ENCODE data around the gene PRMT1.
"Not testable (repeated sequence)": the region's sequence is repeated elsewhere in the genome, so short reads cannot be mapped to it uniquely, and the experiment has no call there.

PRMT1 gene

DNA sequence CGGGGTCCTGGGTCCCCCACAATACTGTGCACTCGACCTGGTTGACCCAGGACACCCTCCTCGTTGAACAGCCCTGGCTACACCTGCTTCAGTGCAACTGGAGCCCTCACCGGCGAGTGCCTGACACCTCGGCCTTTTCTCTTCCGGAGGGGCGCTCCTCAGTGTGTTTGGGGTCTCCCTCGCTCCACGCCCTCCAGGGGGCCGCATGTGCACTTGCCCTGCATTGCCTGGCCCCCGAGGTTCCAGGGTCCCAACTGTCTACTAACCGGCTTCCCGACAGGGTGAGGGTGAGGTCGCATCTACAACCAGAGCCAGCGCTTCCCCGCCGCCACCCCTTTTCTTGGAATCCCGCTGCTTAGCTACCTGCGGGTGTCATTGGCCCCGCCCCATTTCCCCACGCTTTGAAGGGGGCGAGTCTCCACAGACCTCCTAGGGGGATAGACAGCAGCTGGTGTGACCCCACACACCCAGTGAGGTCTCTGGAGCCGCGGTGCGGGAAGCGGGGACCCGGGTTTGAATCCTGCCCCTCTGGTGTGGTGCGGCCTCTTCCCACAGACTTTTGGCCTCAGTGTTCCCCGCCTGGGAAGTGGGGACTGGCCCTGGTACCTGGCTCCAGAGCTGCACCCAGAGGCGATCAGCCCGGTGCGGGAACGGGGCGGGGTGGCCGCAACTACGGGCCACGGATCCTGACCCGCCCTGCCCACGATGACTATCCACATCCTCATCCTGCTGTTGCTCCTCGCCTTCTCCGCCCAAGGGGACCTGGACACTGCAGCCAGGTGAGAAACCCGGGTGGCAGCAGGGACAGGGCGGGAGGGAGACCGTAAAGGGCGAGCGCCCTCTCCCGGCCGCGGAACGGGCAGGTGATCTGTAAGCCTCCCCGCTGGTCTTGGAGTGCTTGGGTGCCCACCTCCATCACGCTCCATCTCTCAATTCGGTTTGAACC lies 12.3 kb downstream of the PRMT1 start, which contains the start of gene ADM5:
ADM5 (plus strand) TSS at position 462 of the 946 bp plus-strand sequence; CDS start at position 706, 244 bp downstream.
- DNase-seq (ENCODE audit: low read depth), result no peak

DNA sequence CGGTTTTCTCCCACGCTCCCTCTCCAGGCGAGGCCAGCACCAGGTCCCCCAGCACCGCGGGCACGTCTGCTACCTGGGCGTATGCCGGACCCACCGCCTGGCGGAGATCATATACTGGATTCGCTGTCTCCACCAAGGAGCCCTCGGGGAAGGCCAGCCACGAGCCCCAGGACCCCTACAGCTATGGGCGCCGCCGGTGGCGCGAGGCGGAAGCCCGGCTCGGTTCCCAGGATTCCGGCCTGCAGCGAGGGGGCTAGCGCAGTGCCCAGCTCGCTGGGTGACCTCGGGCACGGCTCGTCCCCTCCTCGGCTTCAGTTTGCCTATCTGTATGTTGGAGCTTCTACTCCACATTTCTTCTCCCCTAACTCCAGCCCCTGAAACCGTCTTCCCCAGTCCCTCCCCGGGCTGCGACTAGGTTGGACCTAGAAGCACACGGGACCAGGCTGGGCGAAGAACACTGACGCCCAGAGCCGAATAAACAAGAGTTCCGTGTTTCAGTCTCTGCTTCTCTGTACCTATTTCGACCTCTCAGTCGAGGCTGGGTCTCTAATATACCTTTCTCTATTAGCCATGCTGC lies 13.1 kb downstream of the PRMT1 start:
- DNase-seq (ENCODE audit: low read depth), result no peak

DNA sequence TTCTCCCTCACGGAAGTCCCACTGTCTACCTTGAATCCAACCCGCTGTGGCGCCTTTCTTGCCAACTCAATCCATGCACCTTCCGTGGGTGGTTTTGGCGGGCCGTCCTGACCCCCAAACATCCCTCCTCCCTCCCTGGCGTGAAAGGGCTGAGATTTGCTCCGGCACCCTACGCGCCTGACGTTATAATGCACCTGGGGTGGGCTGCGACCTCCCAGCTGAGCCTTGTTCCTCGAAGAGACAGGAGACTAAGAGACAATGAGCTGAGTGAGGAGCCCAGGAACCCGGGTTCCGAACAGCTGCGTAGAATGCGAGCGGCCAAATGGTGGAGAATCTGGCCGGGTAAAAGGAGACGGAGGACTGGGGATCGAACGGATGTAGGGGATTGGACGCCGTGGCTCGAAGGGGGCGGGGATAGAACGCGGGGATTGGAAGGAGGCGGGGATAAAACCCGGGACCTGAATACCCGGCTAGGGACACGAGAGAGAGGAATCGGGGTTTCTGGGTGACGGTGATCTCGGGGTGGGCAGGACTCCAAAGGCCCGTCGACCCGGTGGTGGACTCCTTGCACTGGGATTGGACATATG lies 13.7 kb downstream of the PRMT1 start, which contains the start of gene CPT1C:
CPT1C (plus strand) TSS at position 461 of the 587 bp plus-strand sequence. CDS start 1,137 bp downstream, outside the sequence.
- DNase-seq (ENCODE audit: low read depth), result peak; percentile 25

DNA sequence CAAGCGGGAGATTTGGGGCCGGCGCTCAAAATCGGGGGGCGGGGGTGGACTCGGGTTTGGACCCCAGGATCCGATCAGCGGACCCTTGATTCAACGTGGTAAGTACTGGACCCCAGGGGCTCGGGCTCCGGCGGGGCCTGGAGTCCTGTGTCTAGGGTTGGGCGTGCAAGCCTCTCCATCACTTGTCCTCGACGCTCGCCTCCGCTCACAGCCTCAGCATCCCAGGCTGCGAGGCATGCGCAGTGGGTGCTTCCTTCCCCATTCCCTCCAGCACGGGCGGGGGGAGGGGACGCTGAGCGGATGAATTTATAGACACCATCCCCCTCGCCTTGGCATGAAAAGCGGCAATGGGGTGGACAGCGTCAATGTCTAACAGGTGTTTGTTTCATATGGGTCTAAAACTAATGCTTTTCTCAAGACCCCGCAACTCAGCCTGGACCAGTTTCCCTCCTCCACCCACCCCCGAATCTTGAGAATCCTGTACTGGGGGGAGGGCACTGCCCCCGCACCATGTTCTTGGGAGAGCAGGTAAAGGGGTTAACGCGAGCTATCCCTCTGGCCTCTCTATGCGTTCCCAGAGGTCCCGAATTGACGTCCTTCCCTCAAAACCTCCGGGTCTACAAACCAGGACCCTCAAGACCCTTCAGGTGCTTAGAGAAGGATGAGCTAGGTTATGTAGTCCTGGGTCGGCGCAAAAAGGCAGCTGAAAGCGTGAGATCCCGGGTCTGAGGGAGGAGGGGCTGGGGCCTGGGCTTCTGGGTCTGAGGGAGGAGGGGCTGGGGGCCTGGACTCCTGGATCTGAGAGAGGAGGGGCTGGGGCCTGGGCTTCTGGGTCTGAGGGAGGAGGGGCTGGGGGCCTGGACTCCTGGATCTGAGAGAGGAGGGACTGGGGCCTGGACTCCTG lies 14.4 kb downstream of the PRMT1 start:
- DNase-seq (ENCODE audit: low read depth), result no peak

DNA sequence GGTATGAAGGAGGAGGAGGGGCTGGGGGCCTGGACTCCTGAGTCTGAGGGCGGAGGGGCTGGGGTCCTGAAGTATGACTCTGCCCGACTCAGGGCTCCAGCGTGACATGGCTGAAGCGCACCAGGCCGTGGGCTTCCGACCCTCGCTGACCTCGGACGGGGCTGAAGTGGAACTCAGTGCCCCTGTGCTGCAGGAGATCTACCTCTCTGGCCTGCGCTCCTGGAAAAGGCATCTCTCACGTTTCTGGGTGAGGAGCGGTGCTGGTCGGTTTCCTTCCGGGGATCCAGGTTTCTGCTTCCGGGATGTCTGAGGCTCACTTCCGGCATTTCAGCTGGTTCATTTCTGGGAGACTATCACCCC lies 15.1 kb downstream of the PRMT1 start:
- DNase-seq (ENCODE audit: low read depth), result no peak

DNA sequence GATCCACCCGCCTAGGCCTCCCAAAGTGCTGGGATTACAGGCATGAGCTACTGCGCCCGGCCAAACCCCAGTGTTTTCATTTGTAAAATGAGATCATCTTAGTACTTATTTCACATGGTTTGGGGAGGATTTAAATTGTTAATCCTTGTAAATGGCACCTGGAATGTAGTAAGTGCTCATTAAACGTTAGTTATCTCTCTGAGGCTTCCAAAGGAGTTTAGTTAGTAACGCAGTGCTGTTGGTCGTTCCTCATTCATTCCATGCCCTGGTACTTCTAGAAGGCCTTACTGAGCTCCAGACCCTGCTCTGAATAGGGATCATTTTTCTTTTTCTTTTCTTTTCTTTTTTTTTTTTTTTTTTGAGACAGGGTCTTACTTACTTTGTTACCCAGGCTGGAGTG lies 19.0 kb downstream of the PRMT1 start:
- no peak for DNase-seq (ENCODE audit: low read depth)

DNA sequence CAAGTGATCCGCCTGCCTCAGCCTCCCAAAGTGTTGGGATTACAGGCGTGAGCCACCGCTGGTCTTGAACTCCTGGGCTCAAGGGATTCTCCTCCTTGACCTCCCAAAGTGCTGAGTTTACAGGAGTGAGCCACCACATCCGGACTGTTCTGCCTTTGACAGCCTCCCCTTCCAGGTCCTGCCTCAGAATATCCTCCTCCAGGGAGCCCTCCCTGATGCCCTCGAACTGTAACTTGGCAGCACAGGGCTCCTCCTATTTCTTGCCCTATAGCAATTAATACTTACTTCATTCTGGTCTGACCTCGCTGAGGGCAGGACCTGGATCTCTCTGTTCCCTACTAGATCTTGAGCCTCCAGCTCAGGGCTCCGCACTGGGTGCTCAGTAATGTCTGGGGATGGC lies 19.8 kb downstream of the PRMT1 start:
- no peak for DNase-seq (ENCODE audit: low read depth)

DNA sequence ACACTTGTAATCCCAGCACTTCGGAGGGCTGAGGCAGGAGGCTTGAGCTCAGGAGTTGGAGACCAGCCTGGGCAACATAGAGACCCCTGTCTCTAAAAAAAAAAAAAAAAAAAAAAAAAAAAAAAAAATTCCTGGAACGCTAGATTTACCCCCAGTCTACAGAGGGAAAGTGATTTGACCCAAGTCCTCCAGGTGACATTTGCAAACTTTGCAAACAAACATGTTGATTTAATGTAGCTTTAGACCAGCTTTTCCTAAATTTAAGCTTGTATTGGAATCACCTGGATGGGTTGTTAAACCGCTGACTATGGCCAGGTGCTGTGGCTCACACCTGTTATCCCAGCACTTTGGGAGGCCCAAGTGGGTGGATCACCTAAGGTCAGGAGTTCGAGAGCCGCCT lies 22.3 kb downstream of the PRMT1 start:
- DNase-seq (ENCODE audit: low read depth), result no peak

DNA sequence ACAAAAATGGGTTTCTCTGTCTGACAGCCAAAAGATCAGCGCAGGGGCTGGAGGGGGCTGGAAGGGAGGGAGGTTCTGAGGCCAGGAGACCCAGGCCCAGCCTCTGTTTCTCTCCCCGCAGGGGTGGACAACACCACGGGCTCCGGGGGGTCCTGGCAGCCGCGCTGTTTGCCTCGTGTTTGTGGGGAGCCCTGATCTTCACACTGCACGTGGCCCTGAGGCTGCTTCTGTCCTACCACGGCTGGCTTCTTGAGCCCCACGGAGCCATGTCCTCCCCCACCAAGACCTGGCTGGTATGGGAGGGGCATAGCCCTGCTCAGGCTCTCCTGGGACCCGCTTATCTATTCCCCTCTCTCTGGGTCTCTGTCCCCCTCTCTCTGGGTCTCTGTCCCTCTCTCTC lies 23.5 kb downstream of the PRMT1 start:
- DNase-seq (ENCODE audit: low read depth), result no peak

DNA sequence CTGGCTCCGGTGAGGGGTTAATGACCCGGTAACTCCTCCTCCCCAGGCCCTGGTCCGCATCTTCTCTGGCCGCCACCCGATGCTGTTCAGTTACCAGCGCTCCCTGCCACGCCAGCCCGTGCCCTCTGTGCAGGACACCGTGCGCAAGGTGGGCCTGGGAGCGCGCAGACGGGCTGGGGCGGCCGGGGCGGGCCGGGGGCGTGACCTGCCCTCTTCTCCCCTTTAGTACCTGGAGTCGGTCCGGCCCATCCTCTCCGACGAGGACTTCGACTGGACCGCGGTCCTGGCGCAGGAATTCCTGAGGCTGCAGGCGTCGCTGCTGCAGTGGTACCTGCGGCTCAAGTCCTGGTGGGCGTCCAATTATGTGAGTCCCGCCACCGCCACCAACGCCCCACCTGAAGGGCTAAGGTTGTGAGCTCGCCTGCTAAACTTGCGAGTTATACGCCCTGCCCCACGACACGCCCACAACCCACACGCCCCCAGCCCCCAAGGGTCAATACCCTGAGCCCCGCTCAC lies 24.3 kb downstream of the PRMT1 start:
- DNase-seq (ENCODE audit: low read depth), result no peak

DNA sequence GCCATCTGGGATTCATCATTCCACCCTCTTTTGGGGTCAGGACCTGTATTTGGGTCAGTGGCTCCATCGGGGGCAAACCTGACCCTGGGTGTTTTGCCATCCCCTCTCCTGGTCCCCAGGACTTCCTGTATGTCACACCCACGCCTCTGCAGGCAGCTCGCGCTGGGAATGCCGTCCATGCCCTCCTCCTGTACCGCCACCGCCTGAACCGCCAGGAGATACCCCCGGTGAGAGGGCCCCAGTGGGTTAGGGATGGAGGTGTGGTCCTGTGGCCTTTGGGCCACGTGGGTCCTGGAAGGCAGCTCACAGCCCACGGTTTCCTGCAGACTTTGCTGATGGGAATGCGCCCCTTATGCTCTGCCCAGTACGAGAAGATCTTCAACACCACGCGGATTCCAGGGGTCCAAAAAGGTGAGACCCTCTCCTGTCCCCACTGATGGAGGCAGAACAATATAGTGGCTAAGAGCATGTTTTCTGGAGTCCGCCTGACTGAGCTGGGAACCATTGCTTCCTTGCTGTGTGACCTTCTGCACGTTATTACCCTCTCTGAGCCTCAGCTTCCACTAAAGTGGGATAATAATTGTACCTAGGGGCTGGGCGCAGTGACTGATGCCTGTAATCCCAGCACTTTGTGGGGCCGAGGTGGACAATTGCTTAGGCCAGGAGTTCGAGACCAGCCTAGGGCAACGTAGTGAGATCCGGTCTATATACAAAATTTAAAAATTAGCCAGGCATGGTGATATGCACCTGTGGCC lies 28.0 kb downstream of the PRMT1 start:
- DNase-seq (ENCODE audit: low read depth), result no peak

DNA sequence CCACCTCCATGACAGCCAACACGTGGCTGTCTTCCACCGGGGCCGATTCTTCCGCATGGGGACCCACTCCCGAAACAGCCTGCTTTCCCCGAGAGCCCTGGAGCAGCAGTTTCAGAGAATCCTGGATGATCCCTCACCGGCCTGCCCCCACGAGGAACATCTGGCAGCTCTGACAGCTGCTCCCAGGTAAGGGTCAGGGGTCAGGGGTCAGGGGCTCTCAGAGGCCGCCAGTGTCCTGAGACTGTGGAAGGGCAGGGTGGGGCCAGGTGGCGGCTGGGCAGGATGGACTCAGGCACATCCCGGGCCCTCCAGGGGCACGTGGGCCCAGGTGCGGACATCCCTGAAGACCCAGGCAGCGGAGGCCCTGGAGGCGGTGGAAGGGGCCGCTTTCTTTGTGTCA lies 28.8 kb downstream of the PRMT1 start:
- DNase-seq (ENCODE audit: low read depth), result no peak

DNA sequence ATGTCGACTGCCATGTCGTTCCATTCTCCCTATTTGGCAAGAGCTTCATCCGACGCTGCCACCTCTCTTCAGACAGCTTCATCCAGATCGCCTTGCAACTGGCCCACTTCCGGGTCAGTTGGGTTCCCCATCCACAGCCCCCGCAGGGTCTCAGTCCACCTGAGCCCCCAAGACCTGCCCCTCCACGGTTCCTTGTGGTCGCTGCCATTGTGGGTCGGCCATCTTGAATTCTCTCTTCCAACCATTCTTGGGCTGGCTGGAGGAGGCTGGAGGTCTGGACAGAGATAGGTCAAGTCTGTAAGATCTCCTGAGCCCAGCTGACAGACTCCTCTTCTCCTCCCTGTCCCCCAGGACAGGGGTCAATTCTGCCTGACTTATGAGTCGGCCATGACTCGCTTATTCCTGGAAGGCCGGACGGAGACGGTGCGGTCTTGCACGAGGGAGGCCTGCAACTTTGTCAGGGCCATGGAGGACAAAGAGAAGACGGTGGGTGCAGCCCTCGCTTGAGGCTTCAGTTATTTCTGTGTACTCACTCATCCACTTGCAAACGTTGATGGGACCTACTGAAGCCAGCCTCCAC lies 33.4 kb downstream of the PRMT1 start:
- DNase-seq (ENCODE audit: low read depth), result no peak

DNA sequence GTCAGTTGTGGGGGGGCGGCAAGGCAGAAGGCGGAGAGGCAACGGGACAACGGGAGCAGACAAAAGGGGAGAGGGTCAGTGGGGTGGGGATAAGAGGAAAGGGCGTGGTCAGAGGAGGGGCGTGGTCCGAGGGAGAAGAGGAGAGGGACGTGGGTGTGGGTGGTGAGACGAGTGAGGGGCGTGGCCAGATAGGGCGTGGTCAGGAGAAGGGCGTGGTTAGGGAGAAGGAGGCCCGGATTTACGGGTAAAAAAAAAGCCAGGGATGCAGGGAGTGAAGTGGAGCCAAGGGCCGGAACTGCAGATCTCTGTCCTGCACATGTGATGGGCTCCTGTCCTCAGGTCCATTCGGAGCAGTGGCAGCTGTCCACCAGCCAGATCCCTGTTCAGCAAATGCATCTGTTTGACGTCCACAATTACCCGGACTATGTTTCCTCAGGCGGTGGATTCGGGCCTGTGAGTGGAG lies 35.4 kb downstream of the PRMT1 start:
- no peak for DNase-seq (ENCODE audit: low read depth)

DNA sequence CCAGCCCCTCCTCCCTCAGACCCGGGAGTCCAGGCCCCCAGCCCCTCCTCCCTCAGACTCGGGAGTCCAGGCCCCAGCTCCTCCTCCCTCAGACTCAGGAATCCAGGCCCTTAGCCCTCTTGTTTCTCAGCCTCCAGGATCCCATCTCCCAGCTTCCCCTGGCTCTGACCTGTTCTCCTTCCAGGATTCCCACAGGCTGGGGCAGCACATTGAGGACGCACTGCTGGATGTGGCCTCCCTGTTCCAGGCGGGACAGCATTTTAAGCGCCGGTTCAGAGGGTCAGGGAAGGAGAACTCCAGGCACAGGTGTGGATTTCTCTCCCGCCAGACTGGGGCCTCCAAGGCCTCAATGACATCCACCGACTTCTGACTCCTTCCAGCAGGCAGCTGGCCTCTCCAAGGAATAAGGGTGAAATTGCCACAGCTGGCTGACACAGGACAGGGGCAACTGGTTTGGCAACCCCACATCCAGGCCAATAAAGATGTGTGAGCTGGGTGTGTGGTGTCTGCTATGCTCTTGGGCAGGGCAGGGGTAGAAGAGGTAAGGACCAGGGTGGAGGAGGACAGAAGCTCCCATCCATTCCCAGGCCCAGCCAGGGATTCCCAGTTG lies 36.3 kb downstream of the PRMT1 start:
- DNase-seq (ENCODE audit: low read depth), result no peak

DNA sequence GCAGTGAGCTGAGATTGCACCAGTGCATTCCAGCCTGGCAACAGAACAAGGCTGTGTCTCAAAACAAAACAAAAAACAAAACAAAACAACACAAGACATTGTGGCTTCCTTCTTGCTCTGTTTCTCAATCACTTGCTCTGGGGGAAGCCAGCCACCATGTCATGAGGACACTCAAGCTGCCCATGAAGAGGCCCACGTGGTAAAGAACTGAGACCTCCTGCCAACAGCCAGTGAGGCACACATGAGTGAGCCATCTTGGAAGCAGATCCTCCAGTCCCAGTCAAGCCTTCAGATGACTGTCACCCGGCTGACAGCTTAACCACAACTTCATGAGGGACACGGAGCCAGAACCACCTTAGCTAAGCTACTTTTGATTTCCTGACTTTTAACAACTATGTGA lies 39.1 kb downstream of the PRMT1 start:
- DNase-seq (ENCODE audit: low read depth), result no peak

DNA sequence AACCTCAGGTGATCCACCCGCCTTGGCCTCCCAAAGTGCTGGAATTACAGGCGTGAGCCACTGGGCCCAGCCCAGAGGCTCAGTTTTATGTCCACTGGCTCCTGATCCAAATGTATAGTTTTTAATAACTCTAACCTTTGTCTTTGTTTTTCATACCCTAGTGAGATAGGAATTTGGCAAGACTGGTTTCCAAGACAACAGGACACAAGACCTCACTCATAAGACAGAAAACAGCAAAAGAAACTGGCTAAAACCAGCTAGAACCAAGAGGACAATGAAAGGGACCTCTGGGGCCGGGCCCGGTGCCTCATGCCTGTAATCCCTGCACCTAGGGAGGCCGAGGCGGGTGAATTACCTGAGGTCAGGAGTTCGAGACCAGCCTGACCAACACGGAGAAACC lies 41.4 kb downstream of the PRMT1 start:
- no peak for DNase-seq (ENCODE audit: low read depth)

DNA sequence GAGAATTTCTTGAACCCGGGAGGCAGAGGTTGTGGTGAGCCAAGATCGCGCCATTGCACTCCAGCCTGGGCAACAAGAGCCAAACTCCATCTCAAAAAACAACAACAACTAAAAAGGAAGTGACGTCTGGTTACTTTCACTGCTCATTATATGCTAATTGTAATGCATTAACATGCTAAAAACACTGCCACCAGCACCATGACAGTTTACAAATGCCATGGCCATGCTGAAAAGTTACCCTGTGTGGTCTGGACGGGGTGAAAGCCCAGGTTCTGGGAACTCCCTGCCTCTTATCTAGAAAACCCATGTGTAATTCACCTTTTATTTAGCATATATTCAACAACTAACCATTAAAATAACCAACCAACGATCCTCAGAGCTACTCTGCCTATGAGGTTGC lies 41.9 kb downstream of the PRMT1 start:
- DNase-seq (ENCODE audit: low read depth), result no peak

DNA sequence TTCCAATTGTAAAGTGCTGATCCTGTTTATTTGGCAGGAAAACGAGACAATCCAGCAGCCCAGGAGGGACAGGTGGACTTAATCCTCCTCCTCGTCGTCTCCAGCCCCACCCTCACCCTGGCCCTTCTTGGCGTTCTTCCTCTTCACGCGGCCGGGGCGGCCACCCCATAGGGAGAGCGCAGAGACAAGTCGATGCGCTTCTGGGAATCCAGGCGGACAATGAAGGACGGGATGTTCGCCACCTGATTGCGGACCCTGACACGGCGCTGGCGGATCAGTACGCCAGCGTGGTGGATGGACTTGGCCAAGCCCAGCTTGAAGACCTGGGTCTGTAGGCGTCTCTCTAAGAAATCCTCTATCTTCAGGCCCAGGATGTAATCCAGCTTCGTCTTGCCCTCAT lies 42.3 kb downstream of the PRMT1 start:
- not testable (repeated sequence) for DNase-seq (ENCODE audit: low read depth)
